Hematopoietic multipotent progenitor cell treated with erythropoietin and hydrocortisone succinate and interleukin-3 and kit ligand, for 4 days (in vitro differentiated cells): ENCODE data around the gene SEC22C.
A peak's percentile ranks its signal among the peaks of the same experiment; 100 is the strongest.

Source experiments
- DNase-seq: peaks from one replicate; pipeline ENCODE4 v3.0.0-alpha.2; 2015

The SEC22C gene

GRCh38 chr3:42533161-42533897, 48.4 kb downstream of the SEC22C start:
- no peak for DNase-seq

GRCh38 chr3:42532229-42532628, 49.5 kb downstream of the SEC22C start:
- DNase-seq = no peak

- no peak for DNase-seq
These were observed 50.3 kb downstream of the SEC22C start for GRCh38 chr3:42531470-42531869.

GRCh38 chr3:42530073-42530472, 51.7 kb downstream of the SEC22C start:
- DNase-seq = no peak

GRCh38 chr3:42529468-42529867, 52.3 kb downstream of the SEC22C start:
- DNase-seq = peak; percentile 31

- DNase-seq = no peak
These were observed 54.3 kb downstream of the SEC22C start for GRCh38 chr3:42527368-42527917.

GRCh38 chr3:42526616-42527367, 55.0 kb downstream of the SEC22C start:
- peak; percentile 42 for DNase-seq

GRCh38 chr3:42525736-42526345, 55.9 kb downstream of the SEC22C start:
- DNase-seq = no peak

- DNase-seq = no peak
These were observed 56.6 kb downstream of the SEC22C start for GRCh38 chr3:42525212-42525611.

- no peak for DNase-seq
These were observed 57.0 kb downstream of the SEC22C start for GRCh38 chr3:42524751-42525150.

- no peak for DNase-seq
These were observed 60.9 kb downstream of the SEC22C start for GRCh38 chr3:42520906-42521305.

- no peak for DNase-seq
These were observed 61.4 kb downstream of the SEC22C start for GRCh38 chr3:42520336-42520735.

- DNase-seq = no peak
These were observed 62.2 kb downstream of the SEC22C start for GRCh38 chr3:42519568-42519962.

GRCh38 chr3:42518800-42519567, 62.8 kb downstream of the SEC22C start:
- DNase-seq = peak; percentile 25

GRCh38 chr3:42517117-42517516, 64.7 kb downstream of the SEC22C start:
- no peak for DNase-seq

GRCh38 chr3:42516443-42516842, 65.3 kb downstream of the SEC22C start:
- DNase-seq = no peak

GRCh38 chr3:42515976-42516375, 65.8 kb downstream of the SEC22C start:
- DNase-seq = no peak

GRCh38 chr3:42515391-42515916, 66.3 kb downstream of the SEC22C start:
- no peak for DNase-seq

- no peak for DNase-seq
These were observed 66.9 kb downstream of the SEC22C start for GRCh38 chr3:42514876-42515275.

- DNase-seq = no peak
These were observed 68.2 kb downstream of the SEC22C start for GRCh38 chr3:42513521-42513920.

GRCh38 chr3:42513121-42513520, 68.6 kb downstream of the SEC22C start:
- DNase-seq = no peak

GRCh38 chr3:42511736-42512135, 70.0 kb downstream of the SEC22C start:
- DNase-seq = peak; percentile 51

GRCh38 chr3:42511201-42511600, 70.6 kb downstream of the SEC22C start:
- no peak for DNase-seq
